ENCODE measurements around the gene RESP18. TPM values are rescaled to one million over a fixed set of nuclear protein-coding genes. Genes with fewer than 3 reads are reported as not detected.

Gene RESP18
- total RNA-seq, 2 donors from 2014 or later = not detected

DNA sequence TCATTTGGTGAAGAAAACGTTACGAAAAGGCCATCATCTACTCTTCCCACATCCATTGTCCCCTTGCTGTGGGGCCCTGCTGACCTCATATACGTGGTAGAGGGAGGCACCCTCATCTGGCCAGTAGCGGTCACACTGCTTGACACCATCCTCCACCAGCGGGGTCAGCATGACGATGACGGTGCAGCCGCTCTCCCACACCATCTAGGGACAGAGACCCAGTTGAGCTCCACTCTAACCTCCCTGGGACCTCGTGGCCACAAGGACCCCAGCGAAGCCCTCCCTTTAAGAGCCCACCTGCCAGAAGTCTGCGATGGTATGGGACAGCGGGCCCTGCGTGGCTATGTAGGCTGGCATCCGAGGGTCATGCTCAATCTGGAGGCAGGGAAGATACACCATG, 36.4 kb downstream of the RESP18 start:
- DNase-seq (ENCODE audit: low spot score) (no peak), ATAC-seq (ENCODE audit: insufficient number of reproducible peaks, low FRiP score, low read depth) (no peak)
- TF ChIP-seq, protein P1, sequence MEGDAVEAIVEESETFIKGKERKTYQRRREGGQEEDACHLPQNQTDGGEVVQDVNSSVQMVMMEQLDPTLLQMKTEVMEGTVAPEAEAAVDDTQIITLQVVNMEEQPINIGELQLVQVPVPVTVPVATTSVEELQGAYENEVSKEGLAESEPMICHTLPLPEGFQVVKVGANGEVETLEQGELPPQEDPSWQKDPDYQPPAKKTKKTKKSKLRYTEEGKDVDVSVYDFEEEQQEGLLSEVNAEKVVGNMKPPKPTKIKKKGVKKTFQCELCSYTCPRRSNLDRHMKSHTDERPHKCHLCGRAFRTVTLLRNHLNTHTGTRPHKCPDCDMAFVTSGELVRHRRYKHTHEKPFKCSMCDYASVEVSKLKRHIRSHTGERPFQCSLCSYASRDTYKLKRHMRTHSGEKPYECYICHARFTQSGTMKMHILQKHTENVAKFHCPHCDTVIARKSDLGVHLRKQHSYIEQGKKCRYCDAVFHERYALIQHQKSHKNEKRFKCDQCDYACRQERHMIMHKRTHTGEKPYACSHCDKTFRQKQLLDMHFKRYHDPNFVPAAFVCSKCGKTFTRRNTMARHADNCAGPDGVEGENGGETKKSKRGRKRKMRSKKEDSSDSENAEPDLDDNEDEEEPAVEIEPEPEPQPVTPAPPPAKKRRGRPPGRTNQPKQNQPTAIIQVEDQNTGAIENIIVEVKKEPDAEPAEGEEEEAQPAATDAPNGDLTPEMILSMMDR (IDR thresholded peaks at IDR 0.05) = no peak
- H3K9me3 ChIP-seq = no peaks in the 10 kb centered on the region
- H3K4me3 ChIP-seq = no peak overlapping the region
- H3K27ac ChIP-seq = no peak overlapping the region
- H3K36me3 ChIP-seq = no peaks in the 10 kb centered on the region
- peaks cover 3 to 17% of the 10 kb centered on the region in 2 donors for H3K4me1 ChIP-seq (ENCODE audit: control insufficient read depth in 1 of 2, low read depth in 2 of 2)
- H3K27me3 ChIP-seq (replicated peaks; ENCODE audit: insufficient read depth) = no peaks in the 10 kb centered on the region

DNA sequence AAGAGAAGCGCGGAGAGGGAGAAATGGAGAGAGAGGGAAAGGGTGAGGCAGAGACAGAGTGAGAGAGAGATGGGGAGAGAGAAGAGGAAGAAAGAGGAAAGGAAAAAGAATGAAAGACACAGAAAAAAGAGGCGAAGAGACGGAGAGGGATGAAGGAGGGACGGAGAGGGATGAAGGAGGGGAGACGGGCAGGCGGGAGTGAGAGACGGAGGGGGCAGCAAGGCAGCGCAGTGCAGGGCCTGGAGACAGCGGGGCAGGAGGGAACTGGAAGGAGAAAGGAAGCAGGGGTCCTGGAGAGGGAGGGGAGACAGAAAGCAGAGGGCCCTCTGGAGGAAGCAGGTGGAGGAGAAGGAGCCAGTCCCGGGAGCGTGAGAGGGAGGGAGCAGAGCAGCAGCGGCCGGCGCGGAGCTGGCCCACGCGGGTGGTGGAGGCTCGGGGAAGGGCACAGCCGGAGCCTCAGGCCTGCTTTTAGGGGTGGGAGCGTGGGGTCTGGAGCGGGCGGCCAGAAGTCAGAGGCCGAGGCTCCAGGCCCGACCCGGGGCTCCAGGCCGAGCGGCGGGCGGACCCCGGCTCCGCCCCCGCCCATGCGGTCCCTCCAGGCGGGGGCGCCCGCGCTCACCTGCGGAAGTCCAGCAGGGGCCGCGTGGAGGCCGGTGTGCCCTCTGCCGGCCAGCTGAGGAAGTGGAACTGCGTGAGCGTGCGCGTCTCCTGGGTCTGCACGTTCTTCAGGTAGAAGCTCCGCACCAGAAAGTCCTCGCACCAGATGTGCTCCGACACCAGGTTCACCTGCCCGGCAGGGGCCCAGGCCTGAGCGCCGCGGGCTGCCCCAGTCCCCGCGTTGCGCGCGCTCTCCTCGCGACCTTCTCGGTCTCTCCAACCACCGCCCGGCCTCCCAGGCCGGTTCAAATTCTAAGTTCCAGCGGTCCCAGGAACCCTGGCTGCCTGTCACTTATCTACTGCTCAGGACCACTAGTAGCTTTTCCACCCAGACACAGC, 37.9 kb downstream of the RESP18 start:
- TF ChIP-seq, protein P1 (IDR thresholded peaks at IDR 0.05) = peak; percentile 100
- peak overlapping the region; percentile 57 to 81 for H3K27ac ChIP-seq

DNA sequence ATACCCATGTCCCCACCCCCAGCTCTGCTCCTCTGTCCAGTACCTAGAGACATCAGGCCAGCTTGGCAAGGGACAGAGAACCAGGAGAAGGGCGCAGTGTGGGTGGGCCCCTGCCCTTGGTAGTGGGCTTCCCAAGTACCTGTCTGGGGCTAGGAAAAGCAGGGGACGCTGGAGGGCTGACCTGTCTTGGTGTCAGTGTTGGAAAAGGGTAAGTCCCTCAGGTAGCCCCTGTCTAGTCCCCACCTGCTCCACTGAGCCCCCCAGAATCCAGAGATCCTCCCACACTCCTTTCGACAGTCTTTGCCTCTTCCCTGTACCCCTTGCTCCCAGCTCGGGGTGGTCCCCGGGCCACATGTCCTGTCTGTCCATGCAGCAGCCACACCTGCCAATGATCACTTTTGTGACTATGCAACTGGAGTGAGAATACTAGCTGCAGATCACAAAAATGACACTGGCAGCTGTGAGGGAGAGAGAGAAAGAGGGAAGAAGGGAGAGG, 38.8 kb downstream of the RESP18 start:
- ATAC-seq (ENCODE audit: insufficient number of reproducible peaks, low FRiP score, low read depth) (no peak), DNase-seq (ENCODE audit: low spot score) (no peak)
- Histone ChIP-seq H3K27ac (peak overlapping the region; percentile 57 to 81), H3K9me3 (no peaks in the 10 kb centered on the region), H3K36me3 (no peaks in the 10 kb centered on the region), H3K4me3 (peak overlapping the region; percentile 79), H3K27me3 (replicated peaks; ENCODE audit: insufficient read depth) (no peaks in the 10 kb centered on the region), H3K4me1 (ENCODE audit: control insufficient read depth in 1 of 2, low read depth in 2 of 2) (peaks cover 8 to 29% of the 10 kb centered on the region in 2 donors)
- TF ChIP-seq, protein P1 (IDR thresholded peaks at IDR 0.05) = no peak

More for the DNA sequence above, 37.9 kb downstream of the RESP18 start:
- no peaks in the 10 kb centered on the region for H3K9me3 ChIP-seq
- no peaks in the 10 kb centered on the region for H3K27me3 ChIP-seq (replicated peaks; ENCODE audit: insufficient read depth)
- H3K4me3 ChIP-seq = peak overlapping the region; percentile 79
- ATAC-seq (ENCODE audit: insufficient number of reproducible peaks, low FRiP score, low read depth) (peak; percentile 65), DNase-seq (ENCODE audit: low spot score) (no peak)
- peaks cover 8 to 24% of the 10 kb centered on the region in 2 donors for H3K4me1 ChIP-seq (ENCODE audit: control insufficient read depth in 1 of 2, low read depth in 2 of 2)
- no peaks in the 10 kb centered on the region for H3K36me3 ChIP-seq

DNA sequence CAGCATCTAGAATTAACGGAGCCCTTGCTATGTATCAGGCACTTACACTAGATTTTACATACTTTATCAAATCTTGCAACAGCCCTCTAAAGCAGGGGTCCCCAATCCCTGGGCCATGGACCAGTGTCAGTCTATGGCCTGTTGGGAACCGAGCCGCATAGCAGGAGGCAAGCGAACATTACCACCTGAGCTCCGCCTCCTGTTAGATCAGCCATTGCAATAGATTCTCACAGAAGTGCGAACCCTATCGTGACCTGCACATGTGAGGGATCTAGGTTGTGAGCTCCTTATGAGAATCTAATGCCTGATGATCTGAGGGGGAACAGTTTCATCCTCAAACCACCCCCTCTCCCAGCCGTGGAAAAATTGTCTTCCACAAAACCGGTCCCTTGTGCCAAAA, 39.9 kb downstream of the RESP18 start:
- no peaks in the 10 kb centered on the region for H3K36me3 ChIP-seq
- TF ChIP-seq, protein P1 (IDR thresholded peaks at IDR 0.05) = no peak
- no peak overlapping the region for H3K27ac ChIP-seq
- DNase-seq (ENCODE audit: low spot score) (no peak), ATAC-seq (ENCODE audit: insufficient number of reproducible peaks, low FRiP score, low read depth) (no peak)
- H3K9me3 ChIP-seq = no peaks in the 10 kb centered on the region
- no peaks in the 10 kb centered on the region for H3K27me3 ChIP-seq (replicated peaks; ENCODE audit: insufficient read depth)
- H3K4me1 ChIP-seq (ENCODE audit: control insufficient read depth in 1 of 2, low read depth in 2 of 2) = peaks cover 8 to 28% of the 10 kb centered on the region in 2 donors
- no peak overlapping the region for H3K4me3 ChIP-seq

GRCh38 chr2:219291910-219292490, 40.5 kb downstream of the RESP18 start:
- DNase-seq (ENCODE audit: low spot score) = no peak
- Histone ChIP-seq H3K4me1 (ENCODE audit: control insufficient read depth in 1 of 2, low read depth in 2 of 2) (peaks cover 8 to 28% of the 10 kb centered on the region in 2 donors), H3K36me3 (no peaks in the 10 kb centered on the region), H3K9me3 (no peaks in the 10 kb centered on the region), H3K4me3 (no peak overlapping the region), H3K27ac (no peak overlapping the region), H3K27me3 (replicated peaks; ENCODE audit: insufficient read depth) (no peaks in the 10 kb centered on the region)
- ATAC-seq (ENCODE audit: insufficient number of reproducible peaks, low FRiP score, low read depth) = no peak
- TF ChIP-seq, protein P1 (IDR thresholded peaks at IDR 0.05) = no peak

All from thoracic aorta (tissue), 2 donors.